ENCODE data around the gene ATP2A1. TPM values are rescaled to one million over a fixed set of nuclear protein-coding genes. Genes with fewer than 3 reads are reported as not detected.

ATP2A1 gene
- polyA plus RNA-seq, 2 donors, result 0.25 to 0.69 TPM

GRCh38 chr16:28927815-28928214 is 49.5 kb downstream of the ATP2A1 start:
- Histone ChIP-seq H3K4me3 (ENCODE audit: low read depth in 1 of 2, low read length in 2 of 2) (no peak overlapping the region), H3K36me3 (ENCODE audit: control insufficient read depth in 2 of 2, insufficient read depth in 2 of 2, low read length in 1 of 2) (no peaks in the 10 kb centered on the region), H3K27me3 (ENCODE audit: control insufficient read depth in 1 of 2, insufficient read depth in 2 of 2, low read length in 2 of 2) (no peaks in the 10 kb centered on the region), H3K9me3 (ENCODE audit: control insufficient read depth in 2 of 2, insufficient read depth in 1 of 2, low read depth in 1 of 2, low read length in 1 of 2) (no peaks in the 10 kb centered on the region), H3K4me1 (ENCODE audit: control insufficient read depth in 2 of 2, insufficient read depth in 2 of 2, low read length in 1 of 2) (no peaks in the 10 kb centered on the region), H3K27ac (ENCODE audit: low read depth in 2 of 2, low read length in 1 of 2) (no peak overlapping the region)
- WGBS, 2 donors, result 79 to 86% methylated on average over 1 of the region's 1 CpG

GRCh38 chr16:28930203-28930602 is 51.9 kb downstream of the ATP2A1 start:
- H3K4me3 ChIP-seq (ENCODE audit: low read depth in 1 of 2, low read length in 2 of 2), result no peak overlapping the region
- H3K27me3 ChIP-seq (ENCODE audit: control insufficient read depth in 1 of 2, insufficient read depth in 2 of 2, low read length in 2 of 2), result no peaks in the 10 kb centered on the region
- no peaks in the 10 kb centered on the region for H3K36me3 ChIP-seq (ENCODE audit: control insufficient read depth in 2 of 2, insufficient read depth in 2 of 2, low read length in 1 of 2)
- no peaks in the 10 kb centered on the region for H3K9me3 ChIP-seq (ENCODE audit: control insufficient read depth in 2 of 2, insufficient read depth in 1 of 2, low read depth in 1 of 2, low read length in 1 of 2)
- H3K4me1 ChIP-seq (ENCODE audit: control insufficient read depth in 2 of 2, insufficient read depth in 2 of 2, low read length in 1 of 2), result no peaks in the 10 kb centered on the region
- no peak overlapping the region for H3K27ac ChIP-seq (ENCODE audit: low read depth in 2 of 2, low read length in 1 of 2)
- 81 to 85% methylated on average over 3 of the region's 3 CpGs for WGBS, 2 donors

- H3K36me3 ChIP-seq (ENCODE audit: control insufficient read depth in 2 of 2, insufficient read depth in 2 of 2, low read length in 1 of 2), result no peaks in the 10 kb centered on the region
- H3K4me3 ChIP-seq (ENCODE audit: low read depth in 1 of 2, low read length in 2 of 2), result no peak overlapping the region
- H3K4me1 ChIP-seq (ENCODE audit: control insufficient read depth in 2 of 2, insufficient read depth in 2 of 2, low read length in 1 of 2), result no peaks in the 10 kb centered on the region
- H3K9me3 ChIP-seq (ENCODE audit: control insufficient read depth in 2 of 2, insufficient read depth in 1 of 2, low read depth in 1 of 2, low read length in 1 of 2), result no peaks in the 10 kb centered on the region
- 72 to 75% methylated on average over 3 of the region's 3 CpGs for WGBS, 2 donors
- H3K27me3 ChIP-seq (ENCODE audit: control insufficient read depth in 1 of 2, insufficient read depth in 2 of 2, low read length in 2 of 2), result no peaks in the 10 kb centered on the region
- H3K27ac ChIP-seq (ENCODE audit: low read depth in 2 of 2, low read length in 1 of 2), result no peak overlapping the region
These were observed 52.4 kb downstream of the ATP2A1 start for GRCh38 chr16:28930652-28931051.

- Histone ChIP-seq H3K9me3 (ENCODE audit: control insufficient read depth in 2 of 2, insufficient read depth in 1 of 2, low read depth in 1 of 2, low read length in 1 of 2) (no peaks in the 10 kb centered on the region), H3K4me3 (ENCODE audit: low read depth in 1 of 2, low read length in 2 of 2) (no peak within 1 kb of the TSS), H3K36me3 (ENCODE audit: control insufficient read depth in 2 of 2, insufficient read depth in 2 of 2, low read length in 1 of 2) (no peaks in the 10 kb centered on the region), H3K27ac (ENCODE audit: low read depth in 2 of 2, low read length in 1 of 2) (no peak within 1 kb of the TSS), H3K27me3 (ENCODE audit: control insufficient read depth in 1 of 2, insufficient read depth in 2 of 2, low read length in 2 of 2) (no peaks in the 10 kb centered on the region), H3K4me1 (ENCODE audit: control insufficient read depth in 2 of 2, insufficient read depth in 2 of 2, low read length in 1 of 2) (peaks cover 0 to 6% of the 10 kb centered on the region in 2 donors)
- 92 to 96% methylated on average over 10 of the region's 10 CpGs for WGBS, 2 donors
These were observed 53.5 kb downstream of the ATP2A1 start, which contains the start of gene CD19 for GRCh38 chr16:28931801-28932225. Gene CD19 (plus strand): TSS chr16:28931971. CDS start chr16:28932001, 30 bp downstream.

GRCh38 chr16:28932339-28933141 is 54.3 kb downstream of the ATP2A1 start:
- no peaks in the 10 kb centered on the region for H3K9me3 ChIP-seq (ENCODE audit: control insufficient read depth in 2 of 2, insufficient read depth in 1 of 2, low read depth in 1 of 2, low read length in 1 of 2)

GRCh38 chr16:28933171-28933570 is 54.9 kb downstream of the ATP2A1 start:
- Histone ChIP-seq H3K27ac (ENCODE audit: low read depth in 2 of 2, low read length in 1 of 2) (no peak overlapping the region), H3K4me1 (ENCODE audit: control insufficient read depth in 2 of 2, insufficient read depth in 2 of 2, low read length in 1 of 2) (peaks cover 0 to 6% of the 10 kb centered on the region in 2 donors), H3K36me3 (ENCODE audit: control insufficient read depth in 2 of 2, insufficient read depth in 2 of 2, low read length in 1 of 2) (no peaks in the 10 kb centered on the region), H3K9me3 (ENCODE audit: control insufficient read depth in 2 of 2, insufficient read depth in 1 of 2, low read depth in 1 of 2, low read length in 1 of 2) (no peaks in the 10 kb centered on the region), H3K27me3 (ENCODE audit: control insufficient read depth in 1 of 2, insufficient read depth in 2 of 2, low read length in 2 of 2) (no peaks in the 10 kb centered on the region), H3K4me3 (ENCODE audit: low read depth in 1 of 2, low read length in 2 of 2) (no peak overlapping the region)
- WGBS, 2 donors, result 64 to 82% methylated on average over 8 of the region's 8 CpGs

More at GRCh38 chr16:28932339-28933141, 54.3 kb downstream of the ATP2A1 start:
- no peaks in the 10 kb centered on the region for H3K27me3 ChIP-seq (ENCODE audit: control insufficient read depth in 1 of 2, insufficient read depth in 2 of 2, low read length in 2 of 2)
- no peak overlapping the region for H3K4me3 ChIP-seq (ENCODE audit: low read depth in 1 of 2, low read length in 2 of 2)
- peaks cover 0 to 6% of the 10 kb centered on the region in 2 donors for H3K4me1 ChIP-seq (ENCODE audit: control insufficient read depth in 2 of 2, insufficient read depth in 2 of 2, low read length in 1 of 2)
- H3K27ac ChIP-seq (ENCODE audit: low read depth in 2 of 2, low read length in 1 of 2), result no peak overlapping the region
- no peaks in the 10 kb centered on the region for H3K36me3 ChIP-seq (ENCODE audit: control insufficient read depth in 2 of 2, insufficient read depth in 2 of 2, low read length in 1 of 2)
- WGBS, 2 donors, result 85 to 86% methylated on average over 20 of the region's 20 CpGs

GRCh38 chr16:28935346-28935745 is 57.1 kb downstream of the ATP2A1 start:
- no peaks in the 10 kb centered on the region for H3K27me3 ChIP-seq (ENCODE audit: control insufficient read depth in 1 of 2, insufficient read depth in 2 of 2, low read length in 2 of 2)
- H3K27ac ChIP-seq (ENCODE audit: low read depth in 2 of 2, low read length in 1 of 2), result no peak overlapping the region
- 94 to 95% methylated on average over 4 of the region's 4 CpGs for WGBS, 2 donors
- H3K4me3 ChIP-seq (ENCODE audit: low read depth in 1 of 2, low read length in 2 of 2), result no peak overlapping the region
- H3K36me3 ChIP-seq (ENCODE audit: control insufficient read depth in 2 of 2, insufficient read depth in 2 of 2, low read length in 1 of 2), result no peaks in the 10 kb centered on the region
- H3K9me3 ChIP-seq (ENCODE audit: control insufficient read depth in 2 of 2, insufficient read depth in 1 of 2, low read depth in 1 of 2, low read length in 1 of 2), result no peaks in the 10 kb centered on the region
- peaks cover 0 to 6% of the 10 kb centered on the region in 2 donors for H3K4me1 ChIP-seq (ENCODE audit: control insufficient read depth in 2 of 2, insufficient read depth in 2 of 2, low read length in 1 of 2)

GRCh38 chr16:28935924-28936783 is 57.9 kb downstream of the ATP2A1 start:
- Histone ChIP-seq H3K4me1 (ENCODE audit: control insufficient read depth in 2 of 2, insufficient read depth in 2 of 2, low read length in 1 of 2) (peaks cover 0 to 6% of the 10 kb centered on the region in 2 donors), H3K36me3 (ENCODE audit: control insufficient read depth in 2 of 2, insufficient read depth in 2 of 2, low read length in 1 of 2) (no peaks in the 10 kb centered on the region), H3K27me3 (ENCODE audit: control insufficient read depth in 1 of 2, insufficient read depth in 2 of 2, low read length in 2 of 2) (no peaks in the 10 kb centered on the region), H3K9me3 (ENCODE audit: control insufficient read depth in 2 of 2, insufficient read depth in 1 of 2, low read depth in 1 of 2, low read length in 1 of 2) (no peaks in the 10 kb centered on the region), H3K27ac (ENCODE audit: low read depth in 2 of 2, low read length in 1 of 2) (no peak overlapping the region), H3K4me3 (ENCODE audit: low read depth in 1 of 2, low read length in 2 of 2) (no peak overlapping the region)
- 30 to 35% methylated on average over 36 of the region's 36 CpGs for WGBS, 2 donors

- H3K4me3 ChIP-seq (ENCODE audit: low read depth in 1 of 2, low read length in 2 of 2), result no peak overlapping the region
- H3K27me3 ChIP-seq (ENCODE audit: control insufficient read depth in 1 of 2, insufficient read depth in 2 of 2, low read length in 2 of 2), result no peaks in the 10 kb centered on the region
- H3K27ac ChIP-seq (ENCODE audit: low read depth in 2 of 2, low read length in 1 of 2), result no peak overlapping the region
- peaks cover 0 to 6% of the 10 kb centered on the region in 2 donors for H3K4me1 ChIP-seq (ENCODE audit: control insufficient read depth in 2 of 2, insufficient read depth in 2 of 2, low read length in 1 of 2)
- H3K36me3 ChIP-seq (ENCODE audit: control insufficient read depth in 2 of 2, insufficient read depth in 2 of 2, low read length in 1 of 2), result no peaks in the 10 kb centered on the region
- WGBS, 2 donors, result 72 to 78% methylated on average over 26 of the region's 26 CpGs
- no peaks in the 10 kb centered on the region for H3K9me3 ChIP-seq (ENCODE audit: control insufficient read depth in 2 of 2, insufficient read depth in 1 of 2, low read depth in 1 of 2, low read length in 1 of 2)
These were observed 58.5 kb downstream of the ATP2A1 start for GRCh38 chr16:28936784-28937155.
